Calu3 (cell line): ENCODE measurements around the gene USO1. TPM values are rescaled to one million over a fixed set of nuclear protein-coding genes. Genes with fewer than 3 reads are reported as not detected.
"Not testable (repeated sequence)": the region's sequence is repeated elsewhere in the genome, so short reads cannot be mapped to it uniquely, and the experiment has no call there.

ENCODE experiments used
- BruUV-seq: library from RNA; stranded (reverse); fragments of 400-500 nt; replicated peaks from 2 replicates; lab custom pipeline; 2021; lab: Mats Ljungman, UMichigan
- CTCF ChIA-PET: fragments of 300-600 bp; sonication (Branson Sonifier 250); formaldehyde crosslinking; loops from one replicate; lab custom pipeline; 2022; ENCODE audit warnings: antibody characterized with exemption; lab: Charles Lee
- DNase-seq: peaks from one replicate; pipeline ENCODE4 v3.0.0; 2022
- H3K27ac Mint-ChIP-seq: one replicate; pipeline ENCODE4 v1.8.0; 2022; ENCODE audit warnings: mixed read lengths; ENCODE audit not compliant: unreplicated experiment
- H3K27me3 Mint-ChIP-seq: one replicate; pipeline ENCODE4 v1.8.0; 2022; ENCODE audit warnings: mixed read lengths; ENCODE audit not compliant: unreplicated experiment
- H3K36me3 Mint-ChIP-seq: one replicate; pipeline ENCODE4 v1.8.0; 2022; ENCODE audit warnings: mild to moderate bottlenecking, moderate library complexity, mixed read lengths; ENCODE audit not compliant: insufficient read depth, unreplicated experiment
- H3K4me1 Mint-ChIP-seq: one replicate; pipeline ENCODE4 v1.8.0; 2022; ENCODE audit warnings: mild to moderate bottlenecking, low read depth, mixed read lengths; ENCODE audit not compliant: unreplicated experiment
- H3K4me3 Mint-ChIP-seq: one replicate; pipeline ENCODE4 v1.8.0; 2022; ENCODE audit warnings: mild to moderate bottlenecking, low read depth, moderate library complexity, mixed read lengths; ENCODE audit not compliant: unreplicated experiment
- H3K9me3 Mint-ChIP-seq: one replicate; pipeline ENCODE4 v1.8.0; 2022; ENCODE audit warnings: low read depth, mixed read lengths; ENCODE audit not compliant: unreplicated experiment
- intact Hi-C: fragments of 100-400 bp; cut with micrococcal nuclease; formaldehyde crosslinking; loops from one replicate; pipeline ENCODE4 v1.10.0; 2022; ENCODE audit not compliant: unreplicated experiment
- total RNA-seq: library from RNA; stranded (reverse); gene quantifications from 2 replicates; pipeline ENCODE4 v1.2.3, GENCODE V29; 2022
- TF ChIP-seq, protein P1 (sequence below): fragments of 200-600 bp; IDR thresholded peaks from one replicate; pipeline ENCODE4 v1.8.0; 2022; ENCODE audit warnings: antibody characterized with exemption; ENCODE audit not compliant: unreplicated experiment

The USO1 gene
- total RNA-seq, 1 experiment from 2014 or later, result 45.4 TPM

DNA sequence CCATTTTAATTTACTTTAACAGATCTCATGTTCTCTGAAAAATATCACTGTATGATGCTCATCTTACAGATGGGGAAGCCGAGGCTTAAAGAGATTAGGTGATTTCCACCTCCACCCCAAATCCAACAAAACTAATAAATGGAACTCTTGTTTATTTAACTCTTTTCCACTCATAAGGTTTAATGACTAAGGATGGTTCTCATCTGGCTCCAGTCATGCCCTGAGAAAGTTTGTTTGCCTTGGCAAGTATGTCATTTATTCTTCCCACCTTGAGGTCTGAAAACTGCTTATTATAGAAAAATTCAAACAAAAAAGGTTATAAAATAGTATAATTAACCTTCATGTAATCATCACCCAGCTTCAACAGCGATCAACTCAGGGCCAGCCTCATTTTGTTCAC lies 121.6 kb downstream of the USO1 start:
- H3K4me3 Mint-ChIP-seq, result no peak overlapping the region
- DNase-seq, result no peak
- CTCF ChIA-PET, result no interaction called here
- no peaks in the 10 kb centered on the region for H3K4me1 Mint-ChIP-seq
- no peaks in the 10 kb centered on the region for H3K9me3 Mint-ChIP-seq
- H3K27ac Mint-ChIP-seq, result no peak overlapping the region
- intact Hi-C loops, result loop anchor here (10.0 kb wide), 1 partner anchor 191 kb away; no protein-coding TSS in a partner anchor
- TF ChIP-seq, protein P1, sequence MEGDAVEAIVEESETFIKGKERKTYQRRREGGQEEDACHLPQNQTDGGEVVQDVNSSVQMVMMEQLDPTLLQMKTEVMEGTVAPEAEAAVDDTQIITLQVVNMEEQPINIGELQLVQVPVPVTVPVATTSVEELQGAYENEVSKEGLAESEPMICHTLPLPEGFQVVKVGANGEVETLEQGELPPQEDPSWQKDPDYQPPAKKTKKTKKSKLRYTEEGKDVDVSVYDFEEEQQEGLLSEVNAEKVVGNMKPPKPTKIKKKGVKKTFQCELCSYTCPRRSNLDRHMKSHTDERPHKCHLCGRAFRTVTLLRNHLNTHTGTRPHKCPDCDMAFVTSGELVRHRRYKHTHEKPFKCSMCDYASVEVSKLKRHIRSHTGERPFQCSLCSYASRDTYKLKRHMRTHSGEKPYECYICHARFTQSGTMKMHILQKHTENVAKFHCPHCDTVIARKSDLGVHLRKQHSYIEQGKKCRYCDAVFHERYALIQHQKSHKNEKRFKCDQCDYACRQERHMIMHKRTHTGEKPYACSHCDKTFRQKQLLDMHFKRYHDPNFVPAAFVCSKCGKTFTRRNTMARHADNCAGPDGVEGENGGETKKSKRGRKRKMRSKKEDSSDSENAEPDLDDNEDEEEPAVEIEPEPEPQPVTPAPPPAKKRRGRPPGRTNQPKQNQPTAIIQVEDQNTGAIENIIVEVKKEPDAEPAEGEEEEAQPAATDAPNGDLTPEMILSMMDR, result no peak
- peaks cover 5% of the 10 kb centered on the region for H3K36me3 Mint-ChIP-seq
- BruUV-seq, result no TSS peak
- H3K27me3 Mint-ChIP-seq, result no peaks in the 10 kb centered on the region

DNA sequence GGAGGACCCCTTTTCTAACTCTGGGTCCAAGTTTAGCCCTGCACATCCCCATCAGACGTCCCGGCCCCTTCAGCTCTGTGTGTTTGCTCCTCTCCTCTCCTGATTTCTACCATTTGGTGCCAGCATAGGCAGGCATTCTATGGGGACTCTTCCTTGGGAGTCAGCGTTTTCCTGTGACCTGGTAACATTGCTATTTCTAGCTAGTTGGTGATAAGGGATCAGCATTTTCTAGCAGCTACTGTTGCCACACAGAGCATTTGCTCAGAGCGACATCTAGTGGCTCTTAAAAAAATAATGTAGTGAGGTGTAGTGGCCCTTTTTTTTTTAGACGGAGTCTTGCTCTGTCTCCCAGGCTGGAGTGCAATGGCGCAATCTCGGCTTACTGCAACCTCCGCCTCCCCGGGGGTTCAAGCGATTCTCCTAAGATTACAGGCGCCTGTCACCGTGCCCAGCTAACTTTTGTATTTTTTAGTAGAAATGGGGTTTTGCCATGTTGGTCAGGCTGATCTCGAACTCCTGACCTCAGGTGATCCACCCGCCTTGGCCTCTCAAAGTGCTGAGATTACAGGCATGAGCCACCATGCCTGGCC lies 123.9 kb downstream of the USO1 start:
- not testable (repeated sequence) for H3K27me3 Mint-ChIP-seq, H3K27ac Mint-ChIP-seq, H3K36me3 Mint-ChIP-seq, BruUV-seq, H3K4me3 Mint-ChIP-seq, H3K4me1 Mint-ChIP-seq, H3K9me3 Mint-ChIP-seq
- peak; percentile 30 for DNase-seq
- intact Hi-C loops, result loop anchor here (10.0 kb wide), 1 partner anchor 193 kb away; no protein-coding TSS in a partner anchor
- CTCF ChIA-PET, result interaction anchor here (0.6 to 1.3 kb wide), 4 partner anchors 14 to 124 kb away, joined by 3 to 4 read pairs (median 3); partner anchors contain the start of gene USO1
- TF ChIP-seq, protein P1, result peak; percentile 42

DNA sequence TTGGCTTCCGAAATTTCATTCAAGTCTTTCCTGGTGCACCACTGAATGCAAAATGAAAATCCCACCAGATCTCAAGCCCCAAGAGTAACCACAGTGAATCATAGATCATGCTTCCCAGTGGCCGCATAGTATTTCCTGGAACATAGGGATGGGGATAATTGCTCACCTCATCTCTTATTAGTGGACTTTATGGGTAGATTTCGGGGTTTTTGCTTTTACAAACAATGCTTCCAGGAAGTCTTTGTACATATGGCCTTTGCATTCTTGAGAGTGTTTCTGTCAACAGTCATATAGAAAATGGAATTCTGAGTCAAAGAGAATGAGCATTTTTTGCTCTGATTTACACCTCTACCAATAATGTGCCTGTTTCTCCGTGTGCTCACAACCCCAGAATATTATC lies 124.5 kb downstream of the USO1 start:
- H3K27ac Mint-ChIP-seq, result no peak overlapping the region
- BruUV-seq, result no TSS peak
- TF ChIP-seq, protein P1, result no peak
- no peak overlapping the region for H3K4me3 Mint-ChIP-seq
- CTCF ChIA-PET, result no interaction called here
- H3K27me3 Mint-ChIP-seq, result peaks cover 11% of the 10 kb centered on the region
- H3K9me3 Mint-ChIP-seq, result no peaks in the 10 kb centered on the region
- peaks cover 5% of the 10 kb centered on the region for H3K36me3 Mint-ChIP-seq
- no peak for DNase-seq
- intact Hi-C loops, result loop anchor here (10.0 kb wide), 1 partner anchor 194 kb away; no protein-coding TSS in a partner anchor
- no peaks in the 10 kb centered on the region for H3K4me1 Mint-ChIP-seq

DNA sequence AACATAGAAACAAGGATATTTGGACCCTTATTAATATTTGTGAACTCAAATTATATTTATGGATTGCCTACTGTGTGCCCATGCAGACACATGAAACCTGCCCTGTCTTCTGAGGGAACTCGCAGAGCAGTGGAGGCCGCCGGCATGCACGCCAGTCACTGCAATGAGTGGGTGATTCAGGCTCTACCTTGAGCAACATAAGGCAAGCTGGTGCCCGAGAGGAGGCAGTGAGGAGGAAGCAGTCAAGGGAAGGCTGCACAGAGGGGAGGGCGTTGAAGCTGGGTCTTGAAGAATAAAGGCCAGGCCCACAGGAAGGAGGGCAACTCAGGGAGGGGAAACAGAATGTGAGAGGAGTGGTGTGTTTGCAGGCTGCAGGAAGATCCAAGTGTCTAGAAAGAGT lies 125.1 kb downstream of the USO1 start:
- intact Hi-C loops, result loop anchor here (10.0 kb wide), 1 partner anchor 195 kb away; no protein-coding TSS in a partner anchor

More for the DNA sequence above, 125.1 kb downstream of the USO1 start:
- H3K9me3 Mint-ChIP-seq, result no peaks in the 10 kb centered on the region
- no peak overlapping the region for H3K27ac Mint-ChIP-seq
- no peaks in the 10 kb centered on the region for H3K4me1 Mint-ChIP-seq
- peaks cover 17% of the 10 kb centered on the region for H3K27me3 Mint-ChIP-seq
- no TSS peak for BruUV-seq
- CTCF ChIA-PET, result no interaction called here
- TF ChIP-seq, protein P1, result no peak
- no peak for DNase-seq
- no peaks in the 10 kb centered on the region for H3K36me3 Mint-ChIP-seq
- H3K4me3 Mint-ChIP-seq, result no peak overlapping the region
